ENCODE data around the gene TANK. TPM values are rescaled to one million over a fixed set of nuclear protein-coding genes. Genes with fewer than 3 reads are reported as not detected.

The TANK gene
- total and polyA plus RNA-seq, 2 donors (not counting 3 experiments of a cell fraction or from before 2014, with no cell fraction given): 33.3 to 83.2 TPM

DNA sequence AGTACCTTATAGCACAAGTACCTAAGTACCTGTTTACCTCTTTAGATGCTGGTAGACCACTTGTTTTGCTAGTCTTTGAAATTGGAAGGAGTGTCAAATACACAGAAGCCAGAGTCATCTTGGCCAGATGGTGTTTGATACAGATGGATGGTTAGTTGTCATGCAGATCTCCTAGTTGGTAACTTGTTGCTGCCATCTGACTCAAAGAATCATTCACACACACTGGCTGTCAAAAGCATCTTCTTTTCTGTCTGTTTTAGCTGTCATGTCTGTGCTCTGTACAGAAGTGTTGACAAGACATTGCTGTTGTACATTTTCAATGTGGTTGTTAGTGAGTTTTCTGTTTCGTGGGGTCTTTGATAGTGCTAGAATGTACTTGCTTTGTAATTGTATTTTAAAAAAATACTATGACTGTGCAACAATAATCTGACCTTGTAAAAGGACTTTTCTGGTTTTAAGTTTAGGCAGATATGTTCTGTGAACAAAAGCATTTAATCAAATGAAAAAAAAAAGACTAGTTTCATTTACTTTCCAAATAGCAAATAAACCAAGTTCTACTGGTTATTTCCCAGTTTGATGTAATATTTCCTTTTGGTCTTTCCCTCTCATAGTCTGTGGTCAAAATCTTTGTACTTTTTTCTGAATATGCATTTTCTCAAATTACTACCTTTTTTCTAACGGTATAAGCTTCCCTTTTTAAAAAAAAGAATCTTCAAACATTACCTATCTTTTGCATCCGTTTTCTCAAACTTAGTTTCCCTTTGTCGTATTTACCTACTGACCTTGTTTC, 39.9 kb downstream of the TANK start:
- intact Hi-C loops (cut with micrococcal nuclease): no loop called here
- Histone ChIP-seq H3K4me1 (ENCODE audit: control insufficient read depth, extremely low read depth, insufficient read depth, low read length) (no peaks in the 10 kb centered on the region), H3K27me3 (ENCODE audit: control insufficient read depth in 2 of 2, insufficient read depth in 2 of 2, low read length in 2 of 2) (no peaks in the 10 kb centered on the region), H3K9ac (replicated peaks; ENCODE audit: extremely low read depth, insufficient read depth, low read length) (no peak overlapping the region), H3K79me2 (ENCODE audit: control insufficient read depth, insufficient read depth, low read length) (peaks cover 4% of the 10 kb centered on the region), H3K27ac (ENCODE audit: insufficient read depth, low read depth, low read length) (no peak overlapping the region), H3K36me3 (ENCODE audit: control insufficient read depth in 2 of 2, extremely low read depth in 1 of 2, insufficient read depth in 2 of 2, low read length in 2 of 2) (peaks cover 6 to 7% of the 10 kb centered on the region in 2 experiments), H4K20me1 (replicated peaks; ENCODE audit: control insufficient read depth, extremely low read depth, insufficient read depth, low read length) (no peaks in the 10 kb centered on the region), H3K4me3 (replicated peaks in 1 of 3; ENCODE audit: insufficient read depth in 1 of 3, low read depth in 1 of 3, low read length in 3 of 3) (no peak overlapping the region), H3K9me3 (replicated peaks; ENCODE audit: control insufficient read depth, insufficient read depth, low read length) (no peaks in the 10 kb centered on the region), H3K4me2 (ENCODE audit: insufficient read depth, low read length) (no peak overlapping the region), H2AFZ (ENCODE audit: low read depth, low read length) (no peak overlapping the region), H3K9me1 (replicated peaks; ENCODE audit: control insufficient read depth, extremely low read depth, insufficient read depth, low read length) (no peaks in the 10 kb centered on the region)
- no peak for DNase-seq (ENCODE audit: low read depth, low spot score)
- no peak for TF ChIP-seq MAX (IDR thresholded peaks at IDR 0.05; ENCODE audit: insufficient read depth, insufficient read length)
- TF ChIP-seq MYC (IDR thresholded peaks at IDR 0.05; ENCODE audit: low read depth, low read length): no peak
- TF ChIP-seq POLR2A (IDR thresholded peaks at IDR 0.05; ENCODE audit: low read depth, low read length): no peak
- no peak for TF ChIP-seq POLR2AphosphoS5 (IDR thresholded peaks at IDR 0.05; ENCODE audit: insufficient read depth, low read depth, low read length)
- no peak for TF ChIP-seq GATA2 (IDR thresholded peaks at IDR 0.05; ENCODE audit: insufficient read depth, insufficient read length, low read depth, low read length)
- no peak for TF ChIP-seq EZH2 (IDR thresholded peaks at IDR 0.05; ENCODE audit: borderline replicate concordance, low read depth, low read length, severe bottlenecking)
- no peak for TF ChIP-seq CTCF (IDR thresholded peaks at IDR 0.05; ENCODE audit: extremely low read depth in 1 of 2, insufficient read depth in 1 of 2, low read depth in 1 of 2, low read length in 2 of 2)
- no peak for TF ChIP-seq JUN (IDR thresholded peaks at IDR 0.05; ENCODE audit: borderline replicate concordance, insufficient read depth, insufficient read length, low read depth)
- TF ChIP-seq FOS (IDR thresholded peaks at IDR 0.05; ENCODE audit: borderline replicate concordance, insufficient read depth, low read length): no peak
- BruUV-seq (replicated peaks): no TSS peak
- dilution Hi-C loops (cut with MboI; ENCODE audit: extremely low pct_ligation_motif_present, low sequenced_read_pairs): no loop called here
- CTCF ChIA-PET: no interaction called here
- POLR2A ChIA-PET: no interaction called here
- no peak for FAIRE-seq
